Measurements from ENCODE around the gene VRK2.
A peak's percentile ranks its signal among the peaks of the same experiment; 100 is the strongest.

VRK2 gene

GRCh38 chr2:58046585-58047372 lies at the start of gene VRK2:
TSS of gene VRK2 (plus strand) at chr2:58046806. CDS start at chr2:58048832, 2,026 bp downstream.
- DNase-seq: peak; percentile 72

GRCh38 chr2:58006256-58006951 lies 40.2 kb upstream of the VRK2 start:
- no peak for DNase-seq

DNA sequence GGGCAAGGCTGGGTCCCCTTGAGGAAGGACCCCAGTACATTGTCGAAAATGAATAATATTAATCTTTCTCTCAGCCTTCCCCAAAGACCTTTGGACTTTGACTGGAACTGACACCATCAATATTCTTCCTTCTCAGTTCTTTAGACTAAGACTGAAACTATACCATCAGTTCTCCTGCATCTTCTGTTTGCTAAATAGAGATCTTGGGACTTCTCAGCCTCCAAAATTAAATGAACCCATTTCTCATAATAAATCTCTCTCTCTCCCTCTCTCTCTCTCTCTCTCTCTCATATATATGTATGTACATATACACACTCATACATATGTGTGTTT lies 39.7 kb upstream of the VRK2 start:
- no peak for DNase-seq

DNA sequence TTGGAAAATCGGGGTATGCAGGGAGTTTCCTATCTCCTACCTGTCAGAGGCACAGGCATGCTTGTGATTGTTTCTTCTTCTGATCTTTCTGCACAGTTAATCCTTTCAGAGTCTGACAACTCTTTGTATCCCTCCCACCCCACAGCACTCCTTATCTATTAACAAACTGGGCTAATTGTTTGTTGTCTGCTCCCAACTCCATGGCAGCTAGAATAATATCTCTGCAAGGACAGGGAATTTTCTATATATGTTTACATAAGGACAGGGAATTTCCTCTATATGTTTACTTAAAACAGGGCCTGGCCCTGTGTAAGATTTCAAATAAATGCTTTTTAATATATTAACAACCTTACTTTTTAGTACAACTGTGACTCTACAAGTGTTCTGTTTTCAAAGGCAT lies 36.0 kb upstream of the VRK2 start:
- no peak for DNase-seq

- DNase-seq: no peak
Observed at GRCh38 chr2:58019229-58019628, 27.4 kb upstream of the VRK2 start.

- DNase-seq: no peak
Observed at GRCh38 chr2:58025150-58025933, 21.3 kb upstream of the VRK2 start.

- no peak for DNase-seq
Observed at GRCh38 chr2:58027029-58027428, 19.6 kb upstream of the VRK2 start.

- DNase-seq: no peak
Observed at GRCh38 chr2:58030771-58031170, 15.8 kb upstream of the VRK2 start.

DNA sequence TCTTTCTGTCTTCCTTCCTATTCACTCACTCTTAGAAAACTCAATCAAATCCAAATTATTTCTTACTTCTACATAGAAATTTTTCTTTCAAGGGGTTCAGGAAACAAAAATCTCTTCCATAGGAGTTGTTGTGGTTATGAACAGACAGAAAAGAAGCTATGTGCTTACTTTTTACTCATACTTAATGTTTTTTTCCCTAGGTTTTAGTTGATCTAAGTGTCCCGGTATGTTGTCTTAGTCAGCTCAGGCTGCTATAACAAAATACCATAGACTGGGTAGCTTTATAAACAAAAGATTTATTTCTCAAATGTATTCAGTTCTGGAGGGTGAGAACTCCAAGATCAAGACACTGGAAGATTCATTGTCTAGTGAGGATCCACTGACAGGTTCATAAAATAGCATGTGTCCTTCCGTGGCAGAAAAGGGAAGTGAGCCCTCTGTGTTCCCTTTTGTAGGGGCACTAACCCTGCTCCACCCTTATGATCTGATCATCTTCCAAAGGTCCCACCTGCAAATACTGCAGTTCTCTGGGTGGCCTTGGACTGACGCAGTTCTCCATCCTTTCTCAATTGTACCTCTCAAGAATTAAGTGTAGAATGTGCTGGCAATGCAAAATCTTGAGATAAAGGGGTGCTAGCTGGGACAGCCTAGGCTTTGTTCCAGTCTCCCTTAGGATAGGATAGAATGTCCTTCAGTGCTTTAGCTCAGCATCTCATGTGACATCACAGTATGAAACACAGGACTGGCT lies 14.4 kb upstream of the VRK2 start:
- no peak for DNase-seq

DNA sequence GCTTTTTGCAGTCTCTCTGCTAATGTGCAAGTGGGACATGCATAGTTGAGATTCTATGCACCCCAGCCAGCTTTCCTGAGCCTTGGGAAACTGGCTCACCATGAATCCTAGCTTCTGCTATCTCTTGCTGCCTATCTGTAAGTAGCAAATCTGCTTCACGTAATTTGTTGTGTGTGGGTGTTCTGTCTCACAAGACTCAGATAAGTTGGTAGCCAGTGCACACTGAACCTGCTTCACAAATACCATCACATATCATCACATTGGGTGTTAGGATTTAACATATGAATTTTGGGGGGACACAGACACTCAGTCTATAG lies 13.9 kb upstream of the VRK2 start:
- DNase-seq: no peak

- DNase-seq: no peak
Observed at GRCh38 chr2:58033530-58033929, 13.1 kb upstream of the VRK2 start.

DNA sequence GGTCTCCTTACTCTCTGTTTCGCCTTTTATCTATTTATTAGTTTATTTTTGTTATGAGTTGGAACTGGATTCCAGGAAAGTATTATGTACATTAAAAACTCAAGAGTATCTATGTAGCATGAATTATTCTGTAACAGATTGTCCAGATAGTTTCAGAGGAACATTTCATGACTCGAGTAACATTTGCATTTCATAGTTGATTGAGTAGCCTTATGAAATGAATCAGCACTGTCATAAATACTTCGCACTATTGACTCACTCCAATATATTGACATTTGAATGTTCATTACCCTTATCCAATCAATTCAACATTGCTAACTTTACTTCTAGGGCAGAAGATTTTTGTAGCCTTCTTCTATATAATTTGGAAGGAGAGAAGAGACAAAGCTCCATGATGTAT lies 11.3 kb upstream of the VRK2 start:
- no peak for DNase-seq

DNA sequence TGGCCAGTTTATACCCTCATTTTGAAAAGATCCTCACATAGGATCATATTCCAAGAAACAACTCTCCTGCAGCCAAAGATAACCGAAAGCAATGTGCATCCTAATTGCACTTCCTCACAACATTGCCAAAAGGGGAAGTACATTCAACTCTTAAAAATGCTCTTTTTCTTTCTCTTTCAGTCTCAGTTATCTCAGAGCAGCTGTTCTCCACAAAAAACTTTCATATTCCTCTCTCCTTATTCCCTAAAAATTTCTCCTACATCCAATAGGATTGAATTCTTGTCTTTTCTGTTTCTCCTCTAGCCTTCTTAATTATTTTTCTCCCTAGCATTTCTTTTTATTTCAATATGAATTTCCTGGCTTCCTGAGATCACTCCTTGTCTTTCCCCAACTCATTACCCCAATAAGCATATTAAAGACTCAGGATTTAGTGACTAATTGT lies 7.4 kb upstream of the VRK2 start:
- DNase-seq: no peak

GRCh38 chr2:58042486-58042970 lies 4.1 kb upstream of the VRK2 start:
- DNase-seq: no peak

GRCh38 chr2:58044145-58044544 lies 2.5 kb upstream of the VRK2 start:
- no peak for DNase-seq

- no peak for DNase-seq
Observed at GRCh38 chr2:58045580-58046334, 849 bp upstream of the VRK2 start.

DNA sequence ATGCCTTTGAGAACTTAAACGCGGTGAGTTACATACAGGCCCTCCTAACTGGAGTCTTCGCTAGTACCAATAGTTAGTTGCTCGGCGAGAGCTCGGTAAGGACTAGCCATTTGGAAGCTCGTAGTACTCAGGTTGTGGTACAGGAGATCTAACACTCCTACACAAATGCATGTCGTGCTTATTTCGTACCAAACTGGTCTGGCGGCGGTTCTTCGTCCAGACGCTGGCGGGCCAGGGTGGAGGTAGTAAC lies 346 bp upstream of the VRK2 start:
- no peak for DNase-seq

DNA sequence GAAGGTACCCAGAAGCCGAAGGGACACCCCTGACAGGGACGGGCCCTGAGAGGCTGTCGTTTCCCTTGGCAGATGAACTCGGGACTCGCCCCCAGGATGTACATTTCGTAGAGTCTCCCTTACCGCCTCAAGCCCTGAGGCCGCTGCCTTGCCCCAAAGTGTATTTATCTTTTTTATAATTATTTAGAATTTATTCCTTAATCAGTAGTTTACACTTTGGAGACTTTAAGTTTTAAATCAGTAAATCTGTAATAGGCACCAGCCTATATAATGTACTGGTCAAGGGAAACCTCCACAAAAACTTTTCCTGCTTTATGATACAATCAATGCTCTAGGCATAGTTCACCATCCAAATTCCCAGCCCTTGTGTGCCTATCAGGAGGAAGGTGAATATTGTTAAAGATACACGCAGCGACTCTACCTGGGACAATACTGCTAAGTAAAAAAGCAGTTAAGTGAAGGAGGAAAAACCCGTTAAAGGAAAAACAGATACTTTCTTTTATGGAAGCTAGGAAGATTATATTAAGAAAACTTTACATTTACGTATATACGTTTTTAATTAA lies 848 bp downstream of the VRK2 start:
- DNase-seq: no peak

GRCh38 chr2:58047961-58048360 lies 1.4 kb downstream of the VRK2 start:
- no peak for DNase-seq

GRCh38 chr2:58051445-58051844 lies 4.8 kb downstream of the VRK2 start:
- DNase-seq: no peak

DNA sequence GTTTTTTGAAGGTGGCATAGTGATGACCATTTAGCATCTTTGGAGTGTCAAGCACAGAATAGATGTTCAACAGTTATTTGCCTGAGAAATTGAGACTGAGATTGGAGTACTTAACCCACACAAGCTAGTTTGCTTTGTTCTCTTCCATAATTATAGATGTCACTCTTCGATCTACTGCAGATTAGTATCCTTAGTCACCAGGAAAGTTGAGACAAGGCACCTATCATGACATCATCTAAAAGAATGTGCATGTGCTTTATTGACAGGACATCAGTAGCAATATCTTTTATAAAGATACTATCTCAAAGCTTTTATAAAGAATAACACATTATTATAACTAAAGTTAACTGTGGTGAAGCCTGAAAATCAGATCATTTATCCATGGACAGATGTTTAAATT lies 6.4 kb downstream of the VRK2 start:
- DNase-seq: no peak

DNA sequence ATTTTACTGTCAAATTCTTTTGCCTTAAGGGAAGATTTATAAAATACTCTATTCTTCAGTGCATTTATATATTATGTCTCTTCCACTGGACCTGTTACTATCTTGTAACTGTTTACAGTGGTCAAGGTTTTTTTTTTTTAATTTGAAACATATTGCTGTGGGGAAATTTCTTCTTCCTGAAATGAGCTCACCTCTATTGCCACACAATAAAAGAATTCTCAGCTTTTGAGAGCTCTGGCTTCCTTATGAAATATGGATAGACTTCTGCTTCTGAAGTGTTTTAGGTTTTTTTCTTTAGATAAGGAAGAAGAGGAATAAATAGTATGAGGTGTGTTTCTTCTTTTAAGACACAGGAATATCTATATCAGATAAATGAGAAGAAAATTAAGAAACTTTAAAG lies 7.7 kb downstream of the VRK2 start:
- no peak for DNase-seq
